AML-193 (cell line): ENCODE results near the gene NDUFA11.
A peak's percentile ranks its signal among the peaks of the same experiment; 100 is the strongest.

Experiments used
- DNase-seq, 2 experiments: peaks; one replicate each; lab custom pipeline; 2025; lab: John Stamatoyannopoulos, UW

The NDUFA11 gene

DNA sequence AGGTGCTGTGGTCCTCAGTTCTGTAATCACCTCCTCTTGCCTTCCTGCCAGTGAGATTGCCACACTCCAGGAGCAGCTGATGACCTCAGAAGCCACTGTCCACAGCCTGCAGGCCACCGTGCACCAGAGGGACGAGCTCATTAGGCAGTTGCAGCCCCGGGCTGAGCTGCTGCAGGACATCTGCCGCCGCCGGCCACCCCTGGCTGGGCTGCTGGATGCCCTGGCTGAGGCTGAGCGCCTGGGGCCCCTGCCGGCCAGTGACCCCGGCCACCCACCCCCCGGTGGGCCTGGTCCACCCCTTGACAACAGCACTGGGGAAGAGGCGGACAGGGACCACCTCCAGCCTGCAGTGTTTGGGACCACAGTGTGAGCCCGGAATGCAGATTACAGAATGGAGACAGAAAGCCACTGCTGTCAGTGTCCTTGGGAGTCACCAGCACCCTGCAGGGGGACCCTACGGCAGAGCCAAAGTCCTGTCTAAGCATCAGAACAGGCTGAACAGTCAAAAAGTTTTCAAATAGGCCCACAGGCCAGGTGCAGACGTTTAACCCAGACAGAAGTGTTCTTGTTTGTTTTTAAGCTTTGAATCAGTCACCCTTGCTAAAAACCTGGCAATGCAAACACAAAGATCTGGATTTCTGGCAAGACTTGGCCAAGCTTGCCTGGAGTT, 5.3 kb upstream of the NDUFA11 start:
- no peak for DNase-seq

DNA sequence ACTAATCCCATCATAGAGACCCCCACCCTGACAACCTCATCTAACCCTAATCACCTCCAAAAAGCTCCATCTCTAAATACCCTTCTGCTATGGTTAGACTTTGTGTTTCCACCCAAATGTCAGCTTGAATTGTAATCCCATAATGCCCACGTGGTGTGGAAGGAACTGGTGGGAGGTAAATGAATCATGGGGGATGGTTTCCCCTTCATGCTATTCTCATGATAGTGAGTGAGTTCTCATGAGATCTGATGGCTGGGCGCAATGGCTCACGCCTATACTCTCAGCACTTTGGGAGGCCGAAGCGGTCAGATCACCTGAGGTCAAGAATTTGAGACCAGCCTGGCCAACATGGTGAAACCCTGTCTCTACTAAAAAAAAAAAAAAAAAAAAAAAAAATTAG, 3.7 kb upstream of the NDUFA11 start:
- DNase-seq = no peak

DNA sequence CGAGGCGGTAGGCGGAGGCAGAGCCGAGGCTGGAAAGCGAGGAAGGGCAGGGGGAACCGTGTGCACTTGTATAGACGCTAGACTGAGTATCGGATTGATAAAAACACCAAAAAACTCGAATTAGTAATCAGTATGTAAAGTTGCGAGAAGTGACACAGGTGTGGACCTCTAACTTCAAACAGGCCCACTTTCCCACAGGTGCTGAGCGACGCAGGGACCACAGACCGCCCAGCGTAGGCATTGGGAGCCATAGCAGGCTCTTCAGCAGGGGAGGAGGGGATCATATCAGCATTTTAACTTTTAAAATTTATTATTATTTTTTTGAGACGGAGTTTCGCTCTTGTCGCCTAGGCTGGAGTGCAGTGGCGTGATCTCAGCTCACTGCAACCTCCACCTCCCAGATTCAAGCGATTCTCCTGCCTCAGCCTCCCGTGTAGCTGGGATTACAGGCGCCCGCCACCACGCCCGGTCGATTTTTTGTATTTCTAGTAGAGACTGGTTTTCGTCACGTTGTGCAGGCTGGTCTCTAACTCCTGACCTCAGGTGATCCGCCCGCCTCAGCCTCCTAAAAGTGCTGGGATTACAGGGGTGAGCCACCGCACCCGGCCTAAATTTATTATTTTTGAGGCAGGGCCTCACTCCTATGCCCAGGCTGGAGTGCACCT, 1.7 kb upstream of the NDUFA11 start:
- DNase-seq = no peak

DNA sequence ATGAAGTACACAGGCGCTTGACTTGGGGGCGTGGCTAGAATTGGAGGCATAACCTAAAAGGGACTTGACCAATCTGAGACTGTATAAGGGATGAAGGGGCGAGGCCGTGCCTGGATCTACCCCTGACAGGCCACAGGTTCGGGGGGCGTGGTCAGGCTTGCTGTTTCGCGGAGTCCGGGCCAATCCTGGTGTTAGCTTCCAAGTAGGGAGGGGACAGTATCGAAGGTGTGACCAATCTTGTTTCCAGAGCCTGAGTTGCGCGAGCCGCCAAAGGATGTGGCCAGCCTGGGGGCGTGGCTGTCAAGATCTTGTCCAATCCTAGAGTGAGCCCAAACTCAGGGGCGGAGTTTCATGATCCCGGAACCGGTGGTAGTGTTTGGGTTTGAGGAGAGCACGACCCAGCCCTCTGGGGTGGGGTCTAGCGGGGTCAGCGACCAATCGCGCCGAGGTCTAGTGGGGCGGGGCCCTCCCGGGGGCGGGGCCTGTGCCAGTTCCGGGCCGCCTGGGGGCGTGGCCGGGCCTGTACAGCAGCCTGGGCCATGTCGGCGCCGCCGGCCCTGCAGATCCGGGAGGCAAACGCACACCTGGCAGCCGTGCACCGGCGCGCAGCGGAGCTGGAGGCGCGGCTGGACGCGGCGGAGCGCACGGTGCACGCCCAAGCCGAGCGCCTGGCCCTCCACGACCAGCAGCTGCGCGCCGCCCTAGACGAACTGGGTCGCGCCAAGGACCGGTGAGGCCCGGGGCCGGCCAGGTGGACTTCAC, 943 bp upstream of the NDUFA11 start, which contains the start of gene VMAC:
TSS of gene VMAC (plus strand) at position 521 of the 762 bp plus-strand sequence. CDS start at position 540, 19 bp downstream.
- peak; percentile 100 for DNase-seq

DNA sequence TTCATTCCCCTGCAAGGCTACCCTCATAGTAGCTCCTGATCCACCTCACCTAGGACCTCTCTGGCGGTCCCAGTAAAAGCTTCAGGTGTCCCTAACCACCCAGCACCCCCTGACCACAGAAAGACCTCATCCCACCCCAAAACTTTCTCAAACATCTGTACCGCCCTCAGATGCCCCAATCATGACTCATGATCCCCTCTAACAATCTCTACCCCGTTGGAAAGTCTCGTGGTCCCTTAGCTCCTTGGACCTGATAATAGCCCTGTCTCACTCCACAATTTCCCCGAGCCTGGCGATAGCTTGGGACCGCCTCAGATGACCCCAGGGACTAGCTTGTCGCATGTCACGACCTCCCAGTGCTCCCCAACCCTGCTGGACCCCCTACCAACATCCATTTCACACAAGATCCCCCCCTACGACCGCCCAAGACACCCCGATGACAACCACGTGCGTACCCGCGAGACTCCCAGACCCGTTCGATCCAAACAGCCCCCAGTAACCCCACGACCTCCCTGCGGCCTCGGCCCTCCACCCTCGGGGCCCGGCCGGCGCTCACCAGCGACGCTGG, 450 bp downstream of the NDUFA11 start:
- no peak for DNase-seq

DNA sequence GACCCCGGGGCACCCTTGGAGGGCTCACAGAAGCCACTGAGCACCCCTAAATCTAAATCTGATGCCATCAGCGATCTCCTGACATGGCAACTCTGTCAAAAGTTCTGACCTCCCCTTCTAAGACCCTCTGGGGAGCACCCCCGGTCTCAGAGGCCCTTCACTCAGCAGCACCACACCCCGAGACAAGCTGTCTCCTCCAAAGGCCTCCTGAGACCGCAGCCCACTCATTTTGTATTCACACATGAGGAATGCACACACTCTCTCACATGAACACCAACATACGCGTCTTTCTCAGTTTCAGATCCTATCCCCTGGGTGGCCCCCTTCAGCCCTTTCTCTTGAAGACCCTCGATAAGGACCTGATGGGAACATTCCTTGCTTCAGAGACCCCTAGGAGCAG, 2.6 kb downstream of the NDUFA11 start:
- DNase-seq = no peak

DNA sequence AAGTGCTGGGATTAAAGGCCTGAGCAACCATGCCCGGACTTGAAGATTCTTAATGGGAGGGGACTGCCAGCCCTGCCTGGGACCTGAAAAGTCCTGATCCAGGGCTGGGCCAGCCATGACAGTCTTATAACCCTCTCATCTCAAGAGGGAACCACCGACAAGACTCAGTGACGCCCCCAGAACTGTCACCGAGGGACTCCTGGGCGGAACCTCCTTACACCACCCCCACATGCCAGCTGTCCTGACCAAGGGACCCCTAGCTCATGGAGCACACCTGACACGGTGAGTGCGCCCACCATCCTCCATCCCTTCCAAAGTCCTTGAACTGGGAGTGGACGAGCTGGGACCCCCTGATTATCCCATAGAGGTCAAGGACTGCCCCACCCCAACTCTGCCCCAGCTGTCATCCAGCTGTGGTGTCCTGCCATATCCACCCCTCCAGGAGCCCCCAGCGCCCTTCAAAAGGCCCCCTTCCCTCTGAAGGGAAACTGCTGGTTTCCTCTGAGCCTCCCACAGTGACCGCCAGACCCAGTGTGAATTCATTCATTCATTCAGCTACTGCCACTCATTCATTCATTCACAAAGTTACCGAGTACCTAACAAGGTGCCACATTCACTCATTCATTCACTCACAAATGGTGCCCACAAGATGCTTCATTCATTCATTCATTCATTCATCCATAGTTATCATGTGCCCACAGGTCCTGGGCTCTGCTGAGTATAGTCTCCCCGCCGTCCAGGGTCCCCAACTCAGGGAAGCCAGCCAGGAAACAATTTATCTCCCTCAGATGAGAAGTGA, 3.7 kb downstream of the NDUFA11 start:
- no peak for DNase-seq

DNA sequence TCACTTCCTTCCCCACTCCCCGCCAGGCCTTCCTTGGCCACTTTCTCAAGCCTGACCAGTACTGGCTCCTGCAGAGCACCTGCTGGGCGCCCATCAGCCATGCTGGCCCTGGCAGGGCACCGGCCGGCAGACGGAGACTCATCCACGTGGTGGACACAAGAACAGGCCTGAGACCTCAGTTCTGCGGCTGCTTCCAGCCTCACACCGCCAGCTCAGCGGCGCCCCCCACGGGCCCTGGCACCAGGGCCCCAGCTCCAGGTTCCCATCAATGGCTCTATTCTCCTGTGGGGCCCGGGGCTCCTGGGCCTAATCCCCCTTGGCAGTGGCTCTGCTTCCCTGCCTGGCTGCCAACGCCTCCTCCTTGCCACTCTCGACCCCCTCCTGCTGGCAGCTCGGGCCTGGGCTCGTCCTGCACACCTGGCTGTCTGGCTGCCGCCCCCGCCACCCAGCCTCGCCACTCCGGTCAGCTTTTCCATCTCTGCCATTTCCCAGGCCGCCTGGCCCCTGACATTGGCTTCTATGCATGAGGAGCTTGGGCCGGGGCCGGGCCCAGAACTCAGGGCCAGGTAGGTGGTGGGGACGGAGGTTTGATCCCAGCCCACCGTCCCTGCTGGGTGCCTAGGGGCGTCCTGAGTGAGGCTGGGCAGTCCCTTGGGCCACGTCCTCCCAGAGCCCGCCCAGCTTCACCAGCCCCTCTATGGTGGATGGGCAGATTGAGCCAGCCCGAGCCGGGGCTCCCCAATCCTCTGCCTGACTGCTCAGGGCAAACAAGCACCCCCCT, 6.2 kb downstream of the NDUFA11 start:
- no peak for DNase-seq

DNA sequence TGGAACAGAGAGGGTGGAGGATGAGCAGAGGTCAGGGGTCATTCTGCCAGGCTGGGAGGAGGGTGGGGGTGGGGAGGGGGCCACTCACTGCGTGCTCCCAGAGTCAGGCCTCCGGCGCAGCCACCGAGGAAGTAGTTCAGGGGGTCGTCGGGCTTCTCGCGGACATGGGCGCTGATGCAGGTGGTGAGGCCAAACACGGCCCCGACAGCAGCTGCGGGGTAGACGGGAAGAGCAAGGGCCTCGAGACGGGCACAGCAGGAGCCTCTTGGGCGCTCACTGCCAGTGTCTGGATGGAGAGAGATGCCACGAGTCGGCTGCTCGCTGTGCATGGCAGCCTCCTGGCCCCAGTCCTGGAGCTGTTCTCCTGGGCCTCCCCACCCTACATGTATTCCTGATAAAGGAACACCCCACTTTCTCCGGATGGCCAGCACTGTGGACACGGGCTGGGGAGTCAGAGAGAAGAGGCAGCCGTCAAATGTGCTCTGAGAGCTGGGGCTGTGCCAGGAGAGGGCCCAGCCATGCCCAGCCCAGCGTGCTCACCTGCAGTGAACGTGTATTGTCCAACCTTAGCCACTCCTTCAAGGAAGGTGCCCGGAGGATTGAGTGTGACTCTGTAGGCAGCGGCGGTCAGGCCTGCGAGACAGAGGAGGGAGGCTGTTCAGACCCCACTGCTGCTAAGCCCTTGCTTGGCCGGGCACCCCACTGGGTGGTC, 7.1 kb downstream of the NDUFA11 start:
- DNase-seq = no peak

DNA sequence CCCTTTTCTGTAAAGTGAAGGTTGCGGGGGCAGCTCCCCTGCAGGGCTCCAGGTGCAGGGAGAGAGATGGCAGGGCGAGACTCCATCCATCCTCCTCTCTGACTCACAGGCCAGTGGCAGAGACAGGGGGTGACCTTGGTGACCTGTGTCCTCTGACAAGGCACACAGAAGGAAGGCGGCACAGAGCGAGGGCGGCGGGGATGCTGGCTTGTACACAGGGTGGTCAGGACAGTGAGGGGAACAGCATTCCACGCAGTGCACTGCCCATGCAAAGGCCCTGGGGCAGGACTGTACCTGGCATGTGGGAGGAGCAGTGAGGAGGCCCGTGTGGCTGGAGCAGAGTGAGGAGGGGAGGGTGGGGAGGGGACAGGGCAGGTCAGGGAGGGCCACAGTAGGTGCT, 7.7 kb downstream of the NDUFA11 start:
- no peak for DNase-seq

DNA sequence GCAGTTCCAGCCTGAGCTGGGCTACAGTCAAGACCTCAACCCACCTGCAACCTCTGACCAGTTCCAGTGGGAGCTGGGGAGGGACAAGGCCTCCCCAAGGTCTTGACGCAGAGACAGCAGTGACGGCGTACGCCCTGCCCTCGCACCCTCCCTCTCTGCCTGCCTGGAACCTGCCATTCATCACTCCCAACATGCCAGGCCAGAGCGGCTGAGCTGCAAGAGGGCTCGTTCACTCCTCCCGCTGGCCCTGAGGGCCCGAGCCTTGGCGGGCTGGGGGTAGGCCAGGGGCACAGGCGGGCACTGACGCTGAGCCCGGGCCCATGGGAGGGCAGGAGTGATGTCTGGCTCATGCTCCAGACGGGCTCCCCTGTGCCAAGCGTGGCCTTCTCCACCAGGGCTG, 8.2 kb downstream of the NDUFA11 start:
- no peak for DNase-seq

DNA sequence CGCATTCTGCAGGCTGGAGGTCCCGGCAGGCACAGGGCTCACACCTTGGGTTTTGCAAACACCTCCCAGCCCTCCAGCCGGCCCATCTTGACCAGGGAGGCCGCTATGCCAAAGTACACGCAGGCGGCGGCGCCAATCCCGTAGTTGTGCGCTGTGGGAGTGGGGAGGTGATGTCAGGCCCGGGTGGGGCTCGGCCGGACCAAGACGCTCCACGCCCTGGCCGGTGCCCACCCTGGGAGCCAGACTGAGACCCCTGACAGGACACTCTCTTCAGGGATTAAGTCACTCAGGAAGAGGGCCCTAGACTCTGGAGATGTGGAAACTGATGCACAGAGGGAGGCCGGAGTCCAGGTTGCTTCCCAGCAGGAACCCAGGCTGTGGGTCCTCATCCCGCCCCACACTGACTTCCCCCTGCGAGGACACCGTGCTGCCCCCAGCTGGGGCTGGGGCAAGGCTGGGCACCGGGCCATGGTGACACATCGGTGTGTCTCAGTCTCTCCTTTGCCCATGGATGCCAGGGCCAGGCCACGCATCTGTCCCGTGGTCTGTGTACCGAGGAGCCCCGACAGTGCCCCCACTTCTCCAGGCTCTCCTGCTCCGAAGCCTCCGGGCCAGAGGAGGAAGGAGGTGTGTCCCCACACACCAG, 8.8 kb downstream of the NDUFA11 start:
- DNase-seq = no peak

DNA sequence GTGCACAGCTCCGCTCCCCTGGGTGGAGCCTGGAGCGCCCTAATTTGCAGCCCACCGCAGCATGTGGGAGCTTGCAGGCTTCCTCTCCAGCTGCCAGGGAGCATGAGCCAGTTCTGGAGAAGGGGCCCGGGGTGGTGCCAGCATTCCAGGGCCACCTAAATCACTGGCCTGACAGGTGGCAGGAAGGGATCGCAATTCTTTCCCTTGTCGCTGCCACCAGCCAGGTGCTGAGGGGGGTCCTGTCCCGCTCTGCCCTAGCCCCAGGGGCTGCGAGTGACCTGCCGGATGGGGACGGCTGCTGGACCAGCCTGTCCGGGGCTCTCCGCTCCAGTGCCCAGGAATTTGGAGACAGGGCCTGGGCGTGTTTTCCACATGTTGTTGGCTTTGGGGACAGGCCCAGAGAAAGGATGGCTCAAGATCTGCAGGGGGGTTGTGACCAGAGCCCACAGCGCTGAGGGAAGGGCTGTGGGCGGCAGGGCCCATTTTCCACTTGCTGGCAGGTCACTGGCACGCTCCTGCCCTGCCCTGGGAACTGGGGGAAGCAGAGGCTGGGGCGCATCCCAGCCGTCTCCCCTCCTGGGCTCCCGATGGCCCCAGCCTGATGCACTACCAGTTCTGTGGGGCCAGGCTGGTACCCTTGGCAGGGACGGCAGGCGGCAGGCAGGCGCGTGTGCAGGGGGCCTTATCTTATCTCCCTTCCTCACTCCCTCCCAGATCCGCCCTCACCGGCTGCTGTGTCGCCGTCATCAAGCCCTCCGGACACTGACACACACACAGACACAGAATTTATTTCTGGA, 9.5 kb downstream of the NDUFA11 start:
- DNase-seq = no peak

DNA sequence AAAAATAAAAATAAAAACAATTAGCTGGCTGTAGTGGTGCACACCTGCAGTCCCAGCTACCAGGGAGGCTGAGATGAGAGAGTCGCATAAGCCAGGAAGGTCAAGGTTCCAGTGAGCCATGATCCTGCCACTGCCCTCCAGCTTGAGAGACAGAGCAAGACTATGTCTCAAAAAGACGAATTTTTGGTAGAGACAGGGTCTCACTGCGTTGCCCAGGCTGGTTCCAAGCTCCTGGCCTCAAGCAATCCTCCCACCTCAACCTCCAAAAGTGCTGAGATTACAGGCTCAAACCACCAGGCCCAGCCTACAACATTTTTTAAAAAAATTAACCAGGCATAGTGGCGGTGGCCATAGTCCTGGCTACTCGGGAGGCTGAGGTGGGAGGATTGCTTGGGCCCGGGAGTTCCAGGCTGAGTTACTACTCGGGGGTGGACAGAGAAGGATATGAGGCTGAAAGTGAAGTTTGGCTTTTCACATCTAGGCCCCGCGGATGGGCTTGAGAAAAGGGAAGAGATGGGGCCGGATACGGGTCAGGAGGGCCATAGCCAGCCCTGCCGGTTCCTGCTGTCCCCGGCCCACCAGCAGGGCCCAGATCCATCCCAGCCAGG, 10.2 kb downstream of the NDUFA11 start:
- no peak for DNase-seq

DNA sequence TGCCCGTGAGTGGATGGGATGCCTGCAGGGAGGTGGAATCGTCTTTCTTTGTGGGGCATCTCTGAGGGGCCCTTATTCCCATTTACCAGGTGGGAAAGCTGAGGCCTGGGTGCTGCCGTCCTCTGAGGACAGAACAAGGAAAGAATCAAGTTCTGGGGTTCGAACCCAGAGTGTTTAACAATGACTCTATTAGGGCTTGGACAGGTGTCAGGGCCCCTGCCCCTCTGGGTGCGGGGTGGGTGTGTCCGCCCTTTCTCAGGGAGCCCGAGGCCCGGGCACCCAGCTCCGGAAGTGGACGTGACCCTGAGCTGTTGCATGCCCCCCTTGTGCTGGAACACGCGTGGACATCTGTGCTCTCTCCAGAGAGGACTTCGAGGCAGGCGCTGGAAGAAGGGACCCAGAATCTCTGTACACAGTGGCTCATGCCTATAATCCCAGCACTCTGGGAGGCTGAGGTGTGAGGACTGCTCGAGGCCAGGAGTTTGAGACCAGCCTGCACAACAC, 10.8 kb downstream of the NDUFA11 start:
- no peak for DNase-seq

DNA sequence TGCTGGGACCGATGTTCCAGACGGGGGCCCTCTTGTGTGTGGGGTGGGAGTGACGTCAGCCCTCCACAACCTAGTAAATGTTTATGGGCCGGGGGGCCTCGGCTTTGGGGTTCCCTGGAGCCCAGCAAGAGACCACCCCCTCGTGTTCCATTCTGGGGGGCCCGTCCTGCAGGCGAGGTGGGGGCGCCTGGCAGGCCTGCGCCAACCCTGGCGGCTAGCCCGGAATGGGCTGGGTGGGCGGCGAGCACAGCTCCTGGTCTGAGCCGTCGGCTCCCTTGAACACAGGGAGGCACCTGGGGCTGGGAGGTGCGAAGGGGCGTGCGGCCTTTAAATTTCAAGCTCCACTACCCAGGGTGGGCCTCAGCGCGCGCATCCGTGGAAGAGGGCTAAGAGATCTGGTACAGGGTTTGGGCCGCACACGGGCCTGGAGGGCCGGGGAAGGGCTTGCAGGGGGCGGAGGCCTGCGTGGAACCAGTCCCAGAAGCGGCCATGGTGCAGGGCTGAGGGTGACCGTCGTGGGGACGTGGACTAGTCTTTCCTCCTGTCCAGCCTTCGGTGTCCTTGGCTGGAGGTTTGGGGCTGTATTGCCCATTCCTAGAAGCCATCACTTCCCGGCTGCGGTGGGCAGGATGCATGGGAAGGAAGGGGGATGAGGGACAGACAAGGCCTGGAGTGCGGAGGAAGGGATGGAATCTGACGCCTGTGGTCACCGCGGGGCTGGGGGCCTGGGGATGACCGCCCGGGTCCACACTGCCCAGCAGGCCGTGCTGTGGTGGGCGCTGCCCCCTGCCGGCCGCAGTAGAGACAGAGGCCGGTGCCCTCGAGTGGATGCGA, 11.4 kb downstream of the NDUFA11 start:
- peak in 1 of 2 experiments; percentile 11 for DNase-seq

DNA sequence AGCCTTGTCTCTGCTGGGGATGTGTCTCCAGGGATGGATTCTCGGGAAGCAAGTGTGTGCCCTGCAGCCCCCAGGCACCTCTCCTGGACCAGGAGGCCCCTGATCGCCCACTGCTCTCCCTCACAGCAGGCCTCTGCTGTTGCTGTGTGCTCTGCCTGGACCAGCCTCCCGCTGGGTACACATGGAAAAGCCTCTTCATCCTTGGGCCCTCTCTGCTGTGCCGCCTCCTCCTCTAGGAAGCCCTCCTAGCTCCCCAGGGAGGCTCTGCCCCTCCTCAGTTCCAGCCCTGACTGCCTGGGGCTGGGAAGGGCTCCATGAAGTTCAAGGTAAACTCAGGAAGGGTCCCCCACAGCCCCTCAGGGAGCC, 12.0 kb downstream of the NDUFA11 start:
- no peak for DNase-seq

DNA sequence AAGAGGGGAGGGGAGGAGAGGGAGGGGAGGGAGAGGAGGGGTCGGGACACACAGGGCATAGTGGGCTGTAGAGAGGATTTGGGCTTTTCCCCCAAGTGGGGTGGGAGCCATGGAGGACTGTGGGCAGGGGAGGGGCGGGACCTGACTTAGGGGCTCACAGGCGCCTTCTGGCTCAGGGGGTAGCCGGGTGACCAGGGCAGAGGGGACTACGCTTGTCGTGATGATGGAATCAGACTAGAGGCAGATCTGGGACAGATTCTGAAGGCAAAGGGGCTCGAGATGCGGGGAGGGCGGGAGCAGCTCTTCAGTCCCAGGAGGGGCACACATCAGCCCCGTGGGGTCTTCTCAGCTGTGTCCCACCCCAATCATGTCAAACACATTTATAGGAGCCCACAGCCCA, 13.5 kb downstream of the NDUFA11 start:
- no peak for DNase-seq
